Type B pancreatic cell (in vitro differentiated cells): ENCODE results near the gene SND1. TPM values are rescaled to one million over a fixed set of nuclear protein-coding genes. Genes with fewer than 3 reads are reported as not detected.

Source experiments
- DNase-seq: peaks from one replicate; pipeline ENCODE4 v3.0.0; 2021; ENCODE audit warnings: mixed read lengths; ENCODE audit not compliant: unreplicated experiment; ENCODE audit errors: extremely low spot score
- H3K27ac Mint-ChIP-seq: 2 replicates; pipeline ENCODE4 v1.8.0; 2021; ENCODE audit warnings: mild to moderate bottlenecking, mixed read lengths
- H3K27me3 Mint-ChIP-seq: 2 replicates; pipeline ENCODE4 v1.8.0; 2021; ENCODE audit warnings: mixed read lengths
- H3K36me3 Mint-ChIP-seq: 2 replicates; pipeline ENCODE4 v1.8.0; 2021; ENCODE audit warnings: mixed read lengths
- H3K4me1 Mint-ChIP-seq: one replicate; pipeline ENCODE4 v1.8.0; 2021; ENCODE audit warnings: mixed read lengths; ENCODE audit not compliant: unreplicated experiment
- H3K4me3 Mint-ChIP-seq: 2 replicates; pipeline ENCODE4 v1.8.0; 2021; ENCODE audit warnings: mild to moderate bottlenecking, mixed read lengths
- H3K9me3 Mint-ChIP-seq: 2 replicates; pipeline ENCODE4 v1.8.0; 2021; ENCODE audit warnings: mixed read lengths
- CTCF ChIP-seq: fragments of 200-600 bp; sonication (generic); conservative IDR thresholded peaks from 2 replicates; pipeline ENCODE4 v1.5.0; 2021; ENCODE audit warnings: antibody characterized with exemption, mild to moderate bottlenecking
- total RNA-seq: library from RNA; stranded (reverse); gene quantifications from 2 replicates; pipeline ENCODE4 v1.2.1, GENCODE V29; 2021; ENCODE audit warnings: low replicate concordance

SND1 gene
- total RNA-seq, 1 donor from 2014 or later = 199 TPM

GRCh38 chr7:127755521-127755920, 103.5 kb downstream of the SND1 start:
- Mint-ChIP-seq H3K27me3 (no peaks in the 10 kb centered on the region), H3K36me3 (no peaks in the 10 kb centered on the region), H3K27ac (no peak overlapping the region), H3K4me1 (peaks cover 23% of the 10 kb centered on the region), H3K4me3 (no peak overlapping the region), H3K9me3 (no peaks in the 10 kb centered on the region)
- no peak for DNase-seq
- no peak for TF ChIP-seq CTCF

GRCh38 chr7:127755965-127756364, 104.0 kb downstream of the SND1 start:
- DNase-seq = no peak
- Mint-ChIP-seq H3K4me1 (peaks cover 23% of the 10 kb centered on the region), H3K27ac (no peak overlapping the region), H3K36me3 (no peaks in the 10 kb centered on the region), H3K9me3 (no peaks in the 10 kb centered on the region), H3K27me3 (no peaks in the 10 kb centered on the region), H3K4me3 (no peak overlapping the region)
- no peak for TF ChIP-seq CTCF

GRCh38 chr7:127758105-127758504, 106.1 kb downstream of the SND1 start:
- Mint-ChIP-seq H3K4me3 (no peak overlapping the region), H3K27me3 (no peaks in the 10 kb centered on the region), H3K4me1 (peaks cover 23% of the 10 kb centered on the region), H3K9me3 (no peaks in the 10 kb centered on the region), H3K27ac (no peak overlapping the region), H3K36me3 (no peaks in the 10 kb centered on the region)
- no peak for TF ChIP-seq CTCF
- DNase-seq = no peak

GRCh38 chr7:127758845-127759244, 106.9 kb downstream of the SND1 start:
- H3K27ac Mint-ChIP-seq = no peak overlapping the region
- no peaks in the 10 kb centered on the region for H3K36me3 Mint-ChIP-seq
- TF ChIP-seq CTCF = no peak

GRCh38 chr7:127759945-127760421, 108.0 kb downstream of the SND1 start:
- Mint-ChIP-seq H3K27ac (no peak overlapping the region), H3K36me3 (no peaks in the 10 kb centered on the region), H3K4me3 (no peak overlapping the region), H3K27me3 (no peaks in the 10 kb centered on the region), H3K4me1 (peaks cover 28% of the 10 kb centered on the region), H3K9me3 (no peaks in the 10 kb centered on the region)
- no peak for TF ChIP-seq CTCF
- no peak for DNase-seq

More at GRCh38 chr7:127758845-127759244, 106.9 kb downstream of the SND1 start:
- no peaks in the 10 kb centered on the region for H3K27me3 Mint-ChIP-seq
- H3K4me3 Mint-ChIP-seq = no peak overlapping the region
- no peak for DNase-seq
- H3K9me3 Mint-ChIP-seq = no peaks in the 10 kb centered on the region
- H3K4me1 Mint-ChIP-seq = peaks cover 23% of the 10 kb centered on the region
